GM21367 (cell line): ENCODE results near the gene CDK12.
"Not testable (repeated sequence)": the region's sequence is repeated elsewhere in the genome, so short reads cannot be mapped to it uniquely, and the experiment has no call there.

ENCODE experiments used
- ATAC-seq: cut with Tn5 transposase; IDR thresholded peaks from one replicate; pipeline ENCODE4 v1.9.1; 2021; ENCODE audit not compliant: unreplicated experiment

CDK12 gene

GRCh38 chr17:39496921-39497320, 35.6 kb downstream of the CDK12 start:
- not testable (repeated sequence) for ATAC-seq

GRCh38 chr17:39507511-39507910, 46.2 kb downstream of the CDK12 start:
- ATAC-seq: no peak

DNA sequence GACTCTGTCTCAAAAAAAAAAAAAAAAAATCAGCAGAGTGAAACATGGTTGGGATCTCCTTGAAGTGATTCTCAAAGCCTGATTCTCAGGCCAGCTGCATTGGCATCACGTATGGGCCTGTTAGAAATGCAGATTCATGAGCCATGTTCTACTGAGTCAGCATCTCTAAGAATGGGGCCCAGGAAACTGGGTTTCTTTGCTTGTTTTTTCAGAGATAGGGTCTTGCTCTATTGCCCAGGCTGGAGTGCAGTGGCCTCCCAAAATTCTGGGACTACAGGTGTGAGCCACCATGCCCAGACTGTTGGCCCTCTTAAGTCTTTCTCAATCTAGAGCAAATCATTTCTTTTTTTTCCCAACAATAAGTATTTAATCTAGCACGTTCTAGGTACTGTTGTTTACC, 47.7 kb downstream of the CDK12 start:
- no peak for ATAC-seq

DNA sequence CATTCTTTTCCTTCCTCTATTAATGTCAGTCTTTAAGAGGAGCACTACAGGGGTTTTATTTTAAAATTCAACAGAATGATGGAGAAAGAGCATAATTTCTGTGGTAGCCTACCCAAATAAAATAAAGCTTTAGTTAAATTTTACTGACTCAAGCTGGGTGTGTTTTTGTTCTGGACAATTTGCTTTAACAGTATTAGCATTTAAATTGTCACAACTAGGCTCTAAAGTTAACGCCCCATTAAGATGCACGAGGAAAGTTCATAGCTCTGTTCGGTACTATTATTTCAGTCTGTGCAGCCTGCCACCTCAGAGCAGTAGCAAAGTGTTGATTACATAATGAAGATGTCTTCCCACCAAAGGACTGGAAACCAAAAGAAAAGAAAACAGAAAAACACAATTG, 52.0 kb downstream of the CDK12 start:
- no peak for ATAC-seq

GRCh38 chr17:39513915-39514314, 52.6 kb downstream of the CDK12 start:
- no peak for ATAC-seq

DNA sequence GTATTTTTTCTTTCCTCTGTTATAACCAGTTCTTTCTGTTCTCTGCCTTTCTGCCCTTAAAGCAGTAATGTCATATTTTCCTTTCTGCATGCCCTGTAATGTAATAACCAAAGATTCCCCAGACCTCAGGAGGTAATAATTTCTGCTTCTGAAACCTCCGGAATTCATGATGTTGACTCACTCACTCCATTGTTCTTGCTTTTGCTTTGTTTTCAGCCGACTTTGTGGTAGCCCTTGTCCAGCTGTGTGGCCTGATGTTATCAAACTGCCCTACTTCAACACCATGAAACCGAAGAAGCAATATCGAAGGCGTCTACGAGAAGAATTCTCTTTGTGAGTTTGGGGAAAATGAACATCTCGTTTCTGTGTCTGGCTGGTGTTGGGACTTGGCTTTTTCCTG, 55.9 kb downstream of the CDK12 start:
- ATAC-seq: no peak

- no peak for ATAC-seq
These were observed 64.7 kb downstream of the CDK12 start for GRCh38 chr17:39525801-39526506.

DNA sequence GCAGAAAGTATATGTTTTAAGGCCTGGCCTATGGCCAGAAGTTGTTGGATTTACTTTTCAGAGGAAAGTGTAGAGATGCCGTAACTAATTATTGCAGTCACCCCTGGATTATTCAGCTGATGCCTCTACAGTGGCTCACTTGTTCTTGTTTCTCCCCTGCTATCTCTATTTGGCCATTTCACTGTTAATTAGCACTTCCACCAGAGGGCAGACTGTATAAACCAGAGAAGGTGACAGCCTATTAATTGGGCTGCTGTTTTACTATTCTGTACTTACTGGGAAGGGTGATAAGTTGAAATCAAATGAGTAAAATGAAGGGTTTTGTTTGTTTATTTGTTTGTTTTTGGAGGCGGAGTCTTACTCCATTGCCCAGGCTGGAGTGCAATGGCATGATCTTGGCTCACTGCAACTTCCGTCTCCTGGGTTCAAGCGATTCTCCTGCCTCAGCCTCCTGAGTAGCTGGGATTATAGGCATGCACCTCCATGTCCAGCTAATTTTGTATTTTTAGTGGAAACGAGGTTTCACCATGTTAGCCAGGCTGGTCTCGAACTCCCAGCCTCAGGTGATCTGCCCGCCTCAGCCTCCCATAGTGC, 66.0 kb downstream of the CDK12 start:
- ATAC-seq: no peak

DNA sequence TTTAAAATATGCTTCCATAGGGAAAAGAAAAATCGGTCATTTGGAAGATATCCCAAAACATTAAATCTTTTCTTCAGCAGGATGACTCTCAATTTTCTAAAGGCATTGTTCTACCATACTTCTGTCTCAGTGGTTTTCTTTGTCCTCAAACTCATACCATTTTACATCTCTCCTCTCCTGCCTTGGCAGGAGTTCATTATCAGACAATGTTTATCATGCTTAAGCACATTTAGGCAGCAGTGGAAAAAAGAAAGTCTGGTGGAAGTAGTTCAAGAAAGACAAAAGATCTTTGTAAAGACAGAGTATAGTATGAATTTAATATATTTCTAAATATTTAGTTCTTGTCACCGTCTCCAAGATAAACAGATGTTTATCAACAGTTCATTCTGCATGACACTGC, 68.2 kb downstream of the CDK12 start:
- ATAC-seq: no peak

GRCh38 chr17:39530513-39530912, 69.2 kb downstream of the CDK12 start:
- ATAC-seq: no peak

- no peak for ATAC-seq
These were observed 70.0 kb downstream of the CDK12 start for GRCh38 chr17:39531252-39531651.

- no peak for ATAC-seq
These were observed 72.6 kb downstream of the CDK12 start for GRCh38 chr17:39533891-39534290.

DNA sequence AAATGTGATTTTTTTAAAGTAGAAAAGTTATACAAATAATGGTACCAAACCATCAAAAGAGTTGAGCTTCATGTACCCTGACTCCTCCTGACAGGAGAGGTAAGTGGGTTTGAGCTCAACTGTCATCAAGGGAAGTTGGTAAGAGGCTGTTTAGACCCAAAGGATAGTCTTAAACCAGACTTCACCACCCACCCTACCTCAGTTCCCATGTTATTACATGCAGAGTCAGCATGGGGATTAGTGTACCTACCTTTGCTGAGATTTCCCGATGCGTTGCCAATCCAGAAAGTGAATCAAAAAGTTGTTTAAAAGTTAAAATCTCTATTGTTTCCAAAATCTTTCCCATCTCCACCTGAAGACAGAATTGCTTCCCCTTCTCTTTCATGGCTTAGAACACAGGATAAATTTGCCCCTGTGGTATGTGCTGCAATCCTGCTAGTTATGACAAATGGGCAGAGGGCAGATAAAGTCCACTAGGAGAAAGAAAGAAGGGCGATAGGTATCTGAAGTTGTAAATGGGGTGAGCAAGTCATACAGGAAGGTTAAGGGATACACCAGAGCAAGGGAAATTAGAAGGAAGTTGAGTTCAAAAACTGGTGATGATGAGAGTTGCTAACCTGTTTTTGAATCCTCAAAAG, 73.6 kb downstream of the CDK12 start:
- ATAC-seq: no peak

DNA sequence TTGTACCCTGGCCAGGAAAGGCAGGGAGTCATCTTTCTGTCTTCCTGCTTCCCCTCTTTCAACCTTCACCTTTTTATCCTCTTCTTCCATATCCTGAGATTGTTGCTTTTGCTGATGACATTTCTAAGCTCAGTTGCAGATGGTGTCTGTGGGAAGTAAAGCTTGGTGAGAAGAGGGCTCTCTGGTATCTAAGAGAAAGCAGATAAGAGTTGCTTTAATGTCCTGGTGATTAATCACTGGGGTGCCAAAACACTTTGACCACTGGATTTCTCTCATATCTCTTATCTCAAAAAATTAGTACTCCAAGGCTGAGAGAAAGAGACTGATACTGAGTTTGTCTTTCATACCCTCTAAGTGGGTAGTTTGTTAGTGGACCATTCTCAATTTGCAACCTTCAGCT, 75.2 kb downstream of the CDK12 start:
- no peak for ATAC-seq

DNA sequence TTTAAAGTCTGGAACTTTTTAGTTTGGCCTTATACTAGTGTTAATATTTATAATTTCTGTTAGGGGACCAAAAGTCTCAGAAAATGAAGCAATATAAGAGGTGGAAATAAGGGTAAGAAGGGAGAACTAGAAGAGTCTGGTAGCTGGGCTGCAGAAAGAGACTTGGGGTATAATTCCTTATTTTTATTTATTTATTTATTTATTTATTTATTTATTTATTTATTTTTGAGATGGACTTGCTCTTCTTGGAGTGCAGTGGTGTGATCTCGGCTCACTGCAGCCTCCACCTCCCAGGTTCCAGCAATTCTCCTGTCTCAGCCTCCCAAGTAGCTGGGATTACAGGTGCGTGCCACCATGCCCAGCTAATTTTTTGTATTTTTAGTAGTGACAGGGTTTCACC, 76.1 kb downstream of the CDK12 start:
- not testable (repeated sequence) for ATAC-seq

DNA sequence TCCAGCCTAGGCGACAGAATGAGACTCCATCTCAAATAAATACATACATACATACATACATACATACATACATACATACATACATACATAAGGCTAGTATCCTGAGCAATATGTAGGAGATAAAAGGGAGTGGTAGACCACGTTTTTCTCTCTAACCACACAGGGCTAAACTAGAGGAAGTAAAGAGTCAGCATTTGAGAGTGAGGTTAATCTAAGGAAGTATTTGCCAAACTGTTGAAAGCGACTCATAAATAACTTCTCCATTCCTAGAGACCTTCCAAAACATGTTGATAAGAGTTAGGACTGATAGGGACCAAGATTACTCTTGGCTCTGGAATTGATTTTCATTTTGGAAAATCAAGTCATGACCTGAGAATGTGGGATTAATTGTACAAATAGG, 77.6 kb downstream of the CDK12 start:
- ATAC-seq: no peak

- ATAC-seq: no peak
These were observed 79.3 kb downstream of the CDK12 start for GRCh38 chr17:39540611-39541010.

GRCh38 chr17:39541652-39542051, 80.4 kb downstream of the CDK12 start:
- ATAC-seq: no peak

DNA sequence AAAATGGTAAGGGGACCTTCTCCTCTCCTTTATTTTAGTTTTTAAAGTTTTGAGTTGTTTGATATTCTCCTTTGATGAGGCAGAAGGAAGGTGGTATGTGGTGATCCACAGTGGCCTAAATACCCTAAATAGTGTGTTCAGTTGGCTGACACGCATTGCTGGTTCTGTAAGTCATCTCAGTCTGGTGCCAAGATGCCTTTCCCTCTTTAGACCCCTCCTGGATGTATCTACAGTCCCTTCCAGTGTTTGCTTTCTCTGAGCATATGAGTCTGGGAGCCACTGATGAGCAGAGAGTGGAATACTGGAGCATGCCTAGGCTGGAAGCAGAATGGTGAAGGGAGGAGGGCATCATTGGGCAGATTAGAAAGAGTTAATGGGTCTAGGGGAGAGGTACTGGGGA, 81.9 kb downstream of the CDK12 start:
- ATAC-seq: no peak

DNA sequence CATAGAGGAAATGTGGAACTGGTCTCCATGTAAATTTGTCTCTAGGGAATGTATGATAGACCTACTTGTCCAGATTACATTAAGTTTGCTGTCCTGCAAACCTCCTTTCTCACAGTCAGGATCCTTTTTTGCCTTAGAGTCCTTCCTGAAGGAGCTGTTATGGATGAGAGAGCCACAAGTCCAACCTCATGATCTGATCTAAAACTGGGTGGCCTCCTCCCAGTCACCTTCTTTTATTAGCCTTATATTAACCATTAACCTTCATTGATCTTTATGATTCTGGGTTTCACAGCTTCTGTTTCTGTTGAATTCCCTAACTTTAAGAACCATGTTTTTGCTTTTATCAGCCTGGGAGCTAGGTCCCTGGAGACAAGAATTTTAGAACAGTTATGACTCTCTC, 82.4 kb downstream of the CDK12 start:
- no peak for ATAC-seq

DNA sequence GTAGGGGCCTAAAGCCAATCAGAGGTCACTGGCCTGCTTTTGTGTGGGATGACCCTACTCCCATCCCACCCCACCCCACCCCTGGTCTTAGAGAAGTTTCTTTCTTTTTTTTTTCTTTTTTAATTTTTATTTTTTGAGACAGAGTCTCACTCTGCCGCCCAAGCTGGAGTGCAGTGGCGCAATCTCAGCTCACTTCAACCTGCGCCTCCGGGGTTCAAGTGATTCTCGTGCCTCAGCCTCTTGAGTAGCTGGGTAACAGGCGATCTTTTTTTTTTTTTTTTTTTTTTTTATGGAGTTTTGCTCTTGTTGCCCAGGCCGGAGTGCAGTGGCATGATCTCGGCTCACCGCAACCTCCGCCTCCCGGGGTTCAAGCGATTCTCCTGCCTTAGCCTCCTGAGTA, 83.1 kb downstream of the CDK12 start:
- not testable (repeated sequence) for ATAC-seq

DNA sequence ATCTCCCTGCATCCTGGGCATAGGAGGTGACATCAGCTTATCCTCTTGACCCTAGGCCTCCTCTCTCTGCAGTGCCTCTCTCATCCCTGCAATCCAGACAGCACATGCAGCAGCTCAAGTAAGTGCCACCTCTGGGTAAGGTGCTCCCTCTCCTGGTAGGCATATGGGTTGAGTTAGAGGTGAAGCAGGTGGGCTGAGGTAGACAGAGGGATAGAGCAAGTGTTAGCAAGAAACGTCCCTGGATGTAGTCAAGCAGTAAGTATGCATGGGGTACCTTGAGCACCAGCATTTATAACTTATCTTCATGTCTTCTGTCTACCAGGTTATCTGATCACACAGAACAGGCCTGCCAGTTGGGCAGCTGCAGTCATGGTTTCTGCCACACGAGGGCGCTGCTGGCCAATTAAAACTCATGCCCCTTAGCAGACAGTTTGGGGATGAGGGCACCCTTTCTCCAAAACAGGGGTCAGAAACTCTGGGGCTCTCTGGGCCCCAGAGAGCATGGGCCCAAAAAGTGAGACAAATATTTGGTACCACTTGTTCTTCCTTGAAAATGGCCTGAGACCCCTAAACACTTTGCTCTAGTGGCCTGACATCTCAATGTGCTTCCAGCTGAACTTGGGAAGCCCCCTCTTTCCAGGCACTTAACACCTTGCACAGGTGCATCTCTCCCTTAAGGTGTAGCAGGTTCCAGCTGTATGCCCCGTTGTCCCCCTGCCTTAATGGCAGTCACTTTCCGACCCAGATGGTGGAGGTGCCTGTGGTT, 86.6 kb downstream of the CDK12 start:
- ATAC-seq: no peak
